Left hindlimb (tissue), 1 donor: ENCODE measurements around the gene PEX11B.

Source experiments
- DNase-seq: peaks from one replicate; pipeline ENCODE4 v3.0.0-alpha.2; 2018

The PEX11B gene

GRCh38 chr1:145901312-145902021 lies 17.1 kb downstream of the PEX11B start:
- no peak for DNase-seq

- DNase-seq = no peak
These were observed 19.8 kb downstream of the PEX11B start for GRCh38 chr1:145898756-145899155.

GRCh38 chr1:145897969-145898368 lies 20.5 kb downstream of the PEX11B start:
- DNase-seq = no peak

GRCh38 chr1:145895471-145895870 lies 23.0 kb downstream of the PEX11B start:
- no peak for DNase-seq

GRCh38 chr1:145893306-145894055 lies 25.0 kb downstream of the PEX11B start:
- DNase-seq = no peak

GRCh38 chr1:145892486-145893087 lies 25.9 kb downstream of the PEX11B start:
- no peak for DNase-seq

GRCh38 chr1:145891587-145892485 lies 26.7 kb downstream of the PEX11B start:
- DNase-seq = peak; percentile 94

- DNase-seq = no peak
These were observed 27.4 kb downstream of the PEX11B start for GRCh38 chr1:145891143-145891542.

- no peak for DNase-seq
These were observed 28.8 kb downstream of the PEX11B start for GRCh38 chr1:145889722-145890121.

- DNase-seq = no peak
These were observed 30.9 kb downstream of the PEX11B start for GRCh38 chr1:145887631-145888030.

GRCh38 chr1:145886816-145887215 lies 31.7 kb downstream of the PEX11B start:
- no peak for DNase-seq

- no peak for DNase-seq
These were observed 32.1 kb downstream of the PEX11B start for GRCh38 chr1:145886390-145886789.

GRCh38 chr1:145885738-145886287 lies 32.7 kb downstream of the PEX11B start, which contains the start of gene ANKRD35:
ANKRD35 (minus strand) TSS chr1:145885866; CDS start chr1:145885758, 108 bp downstream.
- DNase-seq = peak; percentile 85

GRCh38 chr1:145884675-145885074 lies 33.8 kb downstream of the PEX11B start:
- DNase-seq = no peak

- DNase-seq = no peak
These were observed 38.7 kb downstream of the PEX11B start for GRCh38 chr1:145879775-145880174.

GRCh38 chr1:145878724-145879123 lies 39.8 kb downstream of the PEX11B start:
- DNase-seq = no peak

- no peak for DNase-seq
These were observed 40.5 kb downstream of the PEX11B start for GRCh38 chr1:145877923-145878486.

GRCh38 chr1:145874646-145875045 lies 43.9 kb downstream of the PEX11B start:
- DNase-seq = no peak

GRCh38 chr1:145871994-145872924 lies 46.3 kb downstream of the PEX11B start:
- DNase-seq = peak; percentile 69

GRCh38 chr1:145868232-145868631 lies 50.3 kb downstream of the PEX11B start:
- no peak for DNase-seq
